IMR-90 (cell line): ENCODE data around the gene NDUFS2. TPM values are rescaled to one million over a fixed set of nuclear protein-coding genes. Genes with fewer than 3 reads are reported as not detected.

ENCODE experiments used
- ATAC-seq: fragments of 200-7000 bp; cut with Tn5 transposase; 2 replicates; pipeline ENCODE4 v1.9.1; 2020; ENCODE audit warnings: low read depth, mild to moderate bottlenecking, moderate library complexity
- BruUV-seq: library from RNA; stranded (reverse); fragments of 400-500 nt; replicated peaks from 2 replicates; lab custom pipeline; 2021; lab: Mats Ljungman, UMichigan
- CTCF ChIA-PET: fragments of 300-600 bp; formaldehyde crosslinking; extraction: SDS; loops from one replicate; lab custom pipeline; 2021; ENCODE audit warnings: antibody characterized with exemption; lab: Yijun Ruan, JAX
- POLR2A ChIA-PET: fragments of 300-600 bp; sonication (Branson Sonifier 250); formaldehyde crosslinking; loops from one replicate; lab custom pipeline; 2022; ENCODE audit warnings: antibody characterized with exemption; ENCODE audit not compliant: unreplicated experiment; lab: Charles Lee
- DNase-seq: peaks from one replicate; pipeline ENCODE4 v3.0.0; 2013
- H2AFZ ChIP-seq: replicated peaks from 2 replicates; pipeline ENCODE3; 2013; ENCODE audit warnings: low read length, mild to moderate bottlenecking; ENCODE audit not compliant: poor library complexity
- H2AK5ac ChIP-seq: 2 replicates; pipeline ENCODE4 v1.6.1; 2013; ENCODE audit warnings: low read depth, low read length, inconsistent platforms
- H2AK9ac ChIP-seq: replicated peaks from 2 replicates; pipeline ENCODE3; 2013; ENCODE audit warnings: mild to moderate bottlenecking, low read depth, low read length, moderate library complexity; ENCODE audit not compliant: poor library complexity
- H2BK120ac ChIP-seq: 2 replicates; pipeline ENCODE4 v1.6.1; 2013; ENCODE audit warnings: low read depth, low read length, inconsistent platforms
- H2BK15ac ChIP-seq: 3 replicates; pipeline ENCODE4 v1.6.1; 2013; ENCODE audit warnings: low read depth, low read length, inconsistent platforms
- H2BK20ac ChIP-seq: 2 replicates; pipeline ENCODE4 v1.6.1; 2013; ENCODE audit warnings: low read depth, mild to moderate bottlenecking, inconsistent platforms, low read length, moderate library complexity
- H2BK5ac ChIP-seq: 2 replicates; pipeline ENCODE4 v1.6.1; 2013; ENCODE audit warnings: mild to moderate bottlenecking, low read depth, low read length, inconsistent platforms; ENCODE audit not compliant: poor library complexity, severe bottlenecking
- H3K14ac ChIP-seq: replicated peaks from 2 replicates; pipeline ENCODE4 v1.6.1; 2013; ENCODE audit warnings: low read depth, low read length, inconsistent platforms
- H3K18ac ChIP-seq: 2 replicates; pipeline ENCODE4 v1.6.1; 2013; ENCODE audit warnings: low read depth, low read length, control low read depth
- H3K23ac ChIP-seq: 2 replicates; pipeline ENCODE4 v1.6.1; 2013; ENCODE audit warnings: low read depth, low read length, inconsistent platforms
- H3K27ac ChIP-seq: 2 replicates; pipeline ENCODE4 v1.5.1; 2013; ENCODE audit warnings: mild to moderate bottlenecking, control low read depth, low read length; ENCODE audit not compliant: insufficient read depth
- H3K27me3 ChIP-seq: 2 replicates; pipeline ENCODE4 v1.6.1; 2013; ENCODE audit warnings: low read length; ENCODE audit not compliant: control insufficient read depth, insufficient read depth
- H3K36me3 ChIP-seq: 2 replicates; pipeline ENCODE4 v1.6.1; 2013; ENCODE audit warnings: low read length, mixed read lengths; ENCODE audit not compliant: control insufficient read depth, insufficient read depth
- H3K4ac ChIP-seq: 2 replicates; pipeline ENCODE4 v1.6.1; 2013; ENCODE audit warnings: low read depth, low read length, inconsistent platforms
- H3K4me1 ChIP-seq: 2 replicates; pipeline ENCODE4 v1.6.1; 2013; ENCODE audit warnings: low read length, mixed read lengths; ENCODE audit not compliant: control insufficient read depth, insufficient read depth
- H3K4me2 ChIP-seq: 2 replicates; pipeline ENCODE4 v1.6.1; 2013; ENCODE audit warnings: low read depth, mild to moderate bottlenecking, control low read depth, low read length, moderate library complexity
- H3K4me3 ChIP-seq: 2 replicates; pipeline ENCODE4 v1.5.1; 2013; ENCODE audit warnings: low read depth, mild to moderate bottlenecking, control low read depth, low read length, moderate library complexity; ENCODE audit not compliant: insufficient read depth
- H3K56ac ChIP-seq: 2 replicates; pipeline ENCODE4 v1.6.1; 2013; ENCODE audit warnings: low read length, inconsistent platforms; ENCODE audit not compliant: insufficient read depth; ENCODE audit errors: extremely low read depth
- H3K79me1 ChIP-seq, 2 experiments: 2 replicates each; pipeline ENCODE4 v1.6.1; 2013; ENCODE audit warnings: low read length in 2 of 2, inconsistent platforms in 1 of 2, low read depth in 1 of 2
- H3K9ac ChIP-seq: 2 replicates; pipeline ENCODE4 v1.6.1; 2013; ENCODE audit warnings: low read depth, low read length, control low read depth
- H3K9me1 ChIP-seq: 2 replicates; pipeline ENCODE4 v1.6.1; 2013; ENCODE audit warnings: low read length, inconsistent platforms; ENCODE audit not compliant: insufficient read depth
- H3K9me3 ChIP-seq: 2 replicates; pipeline ENCODE4 v1.6.1; 2013; ENCODE audit warnings: low read length; ENCODE audit not compliant: control insufficient read depth, insufficient read depth
- H4K20me1 ChIP-seq: 2 replicates; pipeline ENCODE4 v1.6.1; 2013; ENCODE audit warnings: low read length, inconsistent platforms; ENCODE audit not compliant: insufficient read depth
- H4K5ac ChIP-seq: 2 replicates; pipeline ENCODE4 v1.6.1; 2013; ENCODE audit warnings: mild to moderate bottlenecking, low read depth, low read length, control low read depth
- H4K8ac ChIP-seq, 2 experiments: 2 replicates each; pipeline ENCODE4 v1.6.1; 2013; ENCODE audit warnings: low read depth in 2 of 2, low read length in 2 of 2, control low read depth in 1 of 2, inconsistent platforms in 1 of 2
- H4K91ac ChIP-seq: 2 replicates; pipeline ENCODE4 v1.6.1; 2013; ENCODE audit warnings: low read depth, low read length, inconsistent platforms; ENCODE audit not compliant: insufficient read depth
- CHD1 ChIP-seq: IDR thresholded peaks from 2 replicates; pipeline ENCODE4 v1.6.1; 2012; ENCODE audit warnings: low read depth, low read length, improper control_type of control experiment
- CTCF ChIP-seq: conservative IDR thresholded peaks from 2 replicates; pipeline ENCODE4 v1.5.1; 2012; ENCODE audit warnings: mild to moderate bottlenecking, low read depth, low read length, improper control_type of control experiment
- NFE2L2 ChIP-seq: fragments of 150-350 bp; IDR thresholded peaks from 2 replicates; pipeline ENCODE4 v1.6.1; 2016; ENCODE audit warnings: low read depth, mild to moderate bottlenecking, low read length
- SMC3 ChIP-seq: fragments of 150-350 bp; IDR thresholded peaks from 2 replicates; pipeline ENCODE4 v1.6.1; 2016; ENCODE audit warnings: low read depth, mild to moderate bottlenecking, antibody characterized with exemption, low read length, moderate library complexity
- USF2 ChIP-seq: fragments of 150-350 bp; IDR thresholded peaks from 2 replicates; pipeline ENCODE4 v1.6.1; 2017; ENCODE audit warnings: mild to moderate bottlenecking, antibody characterized with exemption, low read length, low read depth
- WGBS, 2 experiments: methylation state at CpG; one replicate each; pipeline versions ENCODE4 v1.1.5 to v1.1.7; 2013; ENCODE audit warnings: missing lambda C conversion rate in 2 of 2; ENCODE audit not compliant: insufficient read length in 1 of 2; ENCODE audit errors: extremely low coverage in 2 of 2; 5-methylcytosine and 5-hydroxymethylcytosine counted together
- dilution Hi-C: fragments of 300-500 bp; cut with HindIII; formaldehyde crosslinking; loops from one replicate; pipeline ENCODE4 v1.14.3; 2018; ENCODE audit warnings: low sequenced_read_pairs; ENCODE audit not compliant: unreplicated experiment
- in situ Hi-C: fragments of 300-500 bp; cut with MboI; formaldehyde crosslinking; loops from 3 replicates; pipeline ENCODE4 v1.14.3; 2019; ENCODE audit warnings: low sequenced_read_pairs, inconsistent platforms, mixed read lengths
- intact Hi-C: fragments of 100-400 bp; cut with micrococcal nuclease; formaldehyde crosslinking; loops from 2 replicates; pipeline ENCODE4 v1.10.0; 2022
- polyA plus RNA-seq, 3 experiments: library from polyadenylated mRNA; depleted of rRNA; stranded (reverse); fragments of >200 nt; gene quantifications; 2 replicates each; pipeline ENCODE4 v1.2.3, GENCODE V29; 2012; ENCODE audit warnings: low replicate concordance in 1 of 3
- total RNA-seq: library from RNA; depleted of rRNA; stranded (reverse); fragments of >200 nt; gene quantifications from 2 replicates; pipeline ENCODE4 v1.2.3, GENCODE V29; 2012

NDUFS2 gene
- total and polyA plus RNA-seq, 2 of the 4 experiments (the other 2 are of a cell fraction) = 85.5 to 101 TPM

DNA sequence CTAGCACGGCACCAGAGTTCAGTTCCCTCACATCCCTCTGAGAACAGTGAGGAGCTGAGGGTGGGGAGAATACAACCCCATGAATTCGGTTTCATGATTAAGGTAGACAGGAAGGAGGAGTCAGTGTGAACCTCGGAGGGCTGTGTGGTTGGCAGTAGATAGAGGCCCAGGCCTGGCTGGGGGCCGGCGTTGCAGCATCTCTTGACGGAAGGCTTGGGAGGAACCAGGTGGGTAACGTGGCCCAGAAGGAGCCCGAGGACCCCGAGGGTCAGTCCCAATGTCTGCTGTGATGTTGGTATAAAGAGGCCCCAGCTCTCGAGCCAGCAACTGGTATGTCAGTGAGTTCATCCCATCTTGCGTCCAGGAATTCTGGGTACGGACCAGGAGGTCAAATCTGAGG is 30.5 kb upstream of the NDUFS2 start:
- H3K27me3 ChIP-seq = no peaks in the 10 kb centered on the region

More for the DNA sequence above, 30.5 kb upstream of the NDUFS2 start:
- Histone ChIP-seq H2AFZ (no peak overlapping the region), H3K36me3 (peaks cover 46% of the 10 kb centered on the region), H2AK5ac (0 out of 2 replicates have a peak overlapping the region, but pooled peaks have one; percentile 9), H4K20me1 (peaks cover 13% of the 10 kb centered on the region; the same call in 1 of the 2 replicates), H3K23ac (no peak overlapping the region), H2BK15ac (no peak overlapping the region; the same call in 2 of the 3 replicates), H3K18ac (no peak overlapping the region), H2BK20ac (no peak overlapping the region), H2AK9ac (no peak overlapping the region), H3K9me1 (peaks cover 14% of the 10 kb centered on the region), H3K14ac (no peak overlapping the region), H3K4me1 (peaks cover 15% of the 10 kb centered on the region), H3K4ac (no peak overlapping the region), H3K4me3 (no peak overlapping the region), H2BK5ac (no peak overlapping the region), H2BK120ac (no peak overlapping the region), H4K91ac (no peak overlapping the region), H3K79me1 (peaks cover 15 to 41% of the 10 kb centered on the region in 2 experiments), H3K9me3 (no peaks in the 10 kb centered on the region), H3K56ac (no peak overlapping the region), H4K5ac (no peak overlapping the region), H3K27ac (no peak overlapping the region), H3K4me2 (no peak overlapping the region), H4K8ac (no peak overlapping the region), H3K9ac (no peak overlapping the region)
- intact Hi-C loops = no loop called here
- 93% methylated on average over 5 of the region's 12 CpGs; no CpG with 5 or more reads in 1 of the 2 experiments for WGBS, 2 experiments
- TF ChIP-seq NFE2L2 (no peak), CTCF (no peak), USF2 (no peak), SMC3 (no peak), CHD1 (no peak)
- CTCF ChIA-PET = no interaction called here
- POLR2A ChIA-PET = no interaction called here
- in situ Hi-C loops = no loop called here
- dilution Hi-C loops = no loop called here
- TSS peak; percentile 27 for BruUV-seq
- DNase-seq (no peak), ATAC-seq (no peak)
